SU-DHL-6 (cell line): ENCODE results near the gene APPBP2.

ENCODE experiments used
- CTCF ChIP-seq: fragments of 200-600 bp; sonication (generic); IDR thresholded peaks from one replicate; pipeline ENCODE4 v1.5.1; 2017; ENCODE audit warnings: antibody characterized with exemption, mild to moderate bottlenecking, low read length, moderate library complexity; ENCODE audit not compliant: insufficient read depth, poor library complexity, severe bottlenecking
- EZH2phosphoT487 ChIP-seq: fragments of 200-600 bp; sonication (generic), shearing (Covaris generic); conservative IDR thresholded peaks from 2 replicates; pipeline ENCODE4 v1.6.1; 2018; ENCODE audit warnings: mild to moderate bottlenecking, antibody characterized with exemption, low read length, moderate library complexity, mixed read lengths

GRCh38 chr17:60426596-60426995, 99.4 kb downstream of the APPBP2 start:
- TF ChIP-seq CTCF (no peak), EZH2phosphoT487 (no peak)
